HG02870 (cell line): ENCODE data around the gene CORO1C.
"Not testable (repeated sequence)": the region's sequence is repeated elsewhere in the genome, so short reads cannot be mapped to it uniquely, and the experiment has no call there.

Experiments used
- ATAC-seq: cut with Tn5 transposase; IDR thresholded peaks from one replicate; pipeline ENCODE4 v1.9.1; 2021; ENCODE audit warnings: mild to moderate bottlenecking, moderate library complexity; ENCODE audit not compliant: unreplicated experiment

The CORO1C gene

DNA sequence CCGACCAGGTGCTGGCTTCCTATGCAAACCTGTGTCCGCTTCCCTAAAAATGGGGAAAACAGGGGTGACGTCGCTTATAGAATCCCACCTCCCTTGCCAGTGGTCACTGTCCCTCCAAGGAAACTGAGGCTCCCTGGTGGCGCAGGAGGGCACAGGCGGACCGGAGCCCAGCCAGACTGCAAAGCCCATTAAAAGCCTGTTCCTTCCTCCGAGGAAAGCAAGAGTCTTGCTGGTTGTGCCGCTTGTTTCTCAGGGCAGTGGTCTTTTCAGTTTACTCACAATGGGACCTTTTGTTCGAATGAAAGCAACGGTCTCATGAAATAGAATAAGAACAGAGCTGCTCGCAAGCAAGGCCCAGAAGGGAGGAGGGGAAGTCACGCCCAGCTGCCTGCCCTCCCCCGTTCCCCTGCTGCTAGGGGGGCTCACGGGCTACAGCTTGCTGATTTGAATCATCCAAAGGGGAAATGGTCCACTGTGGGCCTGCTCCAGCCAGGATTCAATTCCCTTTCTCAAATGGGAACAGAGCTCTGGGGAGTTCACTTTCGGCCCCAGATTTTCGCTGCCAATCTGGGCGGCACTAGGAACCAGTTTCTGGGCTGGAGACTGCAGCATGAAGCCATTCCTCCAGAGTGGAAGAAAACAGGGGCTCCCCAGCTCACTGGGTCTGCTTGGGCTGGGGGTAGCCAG lies 93.0 kb downstream of the CORO1C start:
- ATAC-seq, result no peak

- ATAC-seq, result no peak
These were observed 93.9 kb downstream of the CORO1C start for GRCh38 chr12:108637222-108637971.

DNA sequence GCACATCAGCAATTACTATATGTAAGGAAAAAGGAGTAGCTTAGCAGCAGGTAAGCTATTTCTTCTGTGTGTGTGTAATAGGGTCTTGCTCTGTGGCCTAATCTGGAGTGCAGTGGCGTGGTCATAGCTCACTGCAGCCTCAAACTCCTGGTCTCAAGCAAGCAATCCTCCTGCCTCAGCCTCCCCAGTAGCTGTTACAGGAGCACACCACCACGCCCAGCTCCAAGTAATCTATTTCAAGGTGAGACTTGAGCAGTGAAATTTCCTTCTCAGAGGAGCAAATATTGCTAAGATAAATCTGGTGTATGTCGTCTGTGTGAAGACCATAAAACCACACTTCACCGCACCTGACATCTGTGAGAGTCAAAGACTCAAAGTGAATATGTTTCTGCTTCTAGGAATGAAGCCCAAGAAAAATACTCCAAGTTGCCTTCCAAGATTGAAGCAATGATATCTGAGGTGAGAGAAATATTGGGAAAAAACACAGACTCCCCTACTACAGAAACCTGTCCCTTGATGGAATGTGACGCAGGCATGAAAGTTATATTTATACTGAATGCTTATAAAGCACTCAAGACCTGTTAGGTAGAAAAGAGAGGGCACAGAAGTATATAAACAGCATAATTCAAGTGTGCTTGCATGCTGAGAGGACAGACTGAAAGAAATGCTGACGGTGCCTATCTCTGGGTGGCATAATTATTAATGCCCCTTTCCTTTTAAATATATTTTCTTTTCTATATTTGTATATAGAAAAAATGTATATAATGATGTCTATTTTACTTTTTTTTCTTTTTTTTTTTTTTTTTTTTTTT lies 95.1 kb downstream of the CORO1C start:
- no peak for ATAC-seq

GRCh38 chr12:108635201-108635996 lies 95.9 kb downstream of the CORO1C start:
- ATAC-seq, result peak; percentile 50

GRCh38 chr12:108634341-108634751 lies 97.0 kb downstream of the CORO1C start:
- ATAC-seq, result no peak

DNA sequence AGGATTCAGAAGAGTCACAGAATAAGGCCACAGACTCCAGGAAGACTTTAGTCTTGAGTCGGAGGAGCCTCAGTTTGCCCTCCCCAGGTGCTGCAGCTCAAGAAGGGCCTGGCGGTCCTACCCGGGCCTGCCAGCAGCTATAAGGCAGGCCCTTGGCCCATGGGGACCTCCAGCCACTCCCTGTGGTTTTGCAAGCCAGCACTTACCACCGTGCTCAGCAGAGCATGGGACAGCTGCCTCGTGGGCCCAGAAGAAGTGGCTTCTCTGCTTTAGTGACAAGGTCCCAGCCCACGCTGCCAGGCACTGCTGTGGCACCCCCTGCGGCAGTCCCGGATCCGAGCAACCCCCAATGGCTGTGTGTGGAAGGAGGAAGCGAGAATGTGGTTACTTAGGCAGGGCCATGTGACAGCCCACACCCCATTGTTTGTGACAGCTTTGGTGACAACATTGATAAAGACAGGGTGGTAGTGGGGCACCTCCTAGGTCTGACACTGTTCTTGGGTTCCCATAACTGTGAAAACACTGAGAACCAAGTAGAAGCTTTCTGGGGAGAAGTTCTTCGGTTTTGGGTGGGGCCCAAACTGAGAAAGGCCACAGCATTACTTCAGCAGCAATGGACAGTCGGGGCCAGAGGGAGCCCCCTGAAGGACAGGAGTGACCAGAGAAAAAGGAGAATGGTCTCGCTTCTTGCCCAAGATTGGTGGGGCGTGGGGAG lies 97.6 kb downstream of the CORO1C start, which contains the start of gene SELPLG:
Gene SELPLG, minus strand, starts transcription at position 361 of the 715 bp plus-strand sequence. CDS start 9,587 bp downstream, outside the sequence.
- ATAC-seq, result peak; percentile 44

DNA sequence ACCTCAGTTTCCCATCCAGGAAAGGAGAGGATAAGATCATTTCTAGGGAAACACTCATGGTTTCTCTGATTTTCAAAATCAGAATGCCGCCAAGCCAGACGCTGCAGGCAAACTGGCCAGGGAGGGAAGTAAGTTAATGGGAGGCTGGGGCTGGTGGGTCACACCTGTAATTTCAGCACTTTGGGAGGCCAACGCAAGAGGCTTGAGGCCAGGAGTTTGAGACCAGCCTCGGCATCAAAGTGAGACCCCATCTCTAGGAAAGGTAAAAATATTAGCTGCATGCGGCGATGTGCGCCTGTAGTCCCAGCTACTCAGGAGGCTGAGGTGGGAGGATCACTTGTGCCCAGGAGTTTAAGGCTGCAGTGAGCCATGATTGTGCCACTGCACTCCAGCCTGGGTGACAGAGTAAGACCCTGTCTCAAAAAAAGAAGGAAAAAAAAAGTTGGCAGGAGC lies 98.2 kb downstream of the CORO1C start:
- no peak for ATAC-seq

- ATAC-seq, result not testable (repeated sequence)
These were observed 100.1 kb downstream of the CORO1C start for GRCh38 chr12:108631261-108631660.

GRCh38 chr12:108630481-108631207 lies 100.7 kb downstream of the CORO1C start:
- no peak for ATAC-seq

- no peak for ATAC-seq
These were observed 101.4 kb downstream of the CORO1C start for GRCh38 chr12:108629824-108630476.

- ATAC-seq, result no peak
These were observed 102.2 kb downstream of the CORO1C start for GRCh38 chr12:108629151-108629550.

GRCh38 chr12:108627134-108627920 lies 104.0 kb downstream of the CORO1C start:
- no peak for ATAC-seq

DNA sequence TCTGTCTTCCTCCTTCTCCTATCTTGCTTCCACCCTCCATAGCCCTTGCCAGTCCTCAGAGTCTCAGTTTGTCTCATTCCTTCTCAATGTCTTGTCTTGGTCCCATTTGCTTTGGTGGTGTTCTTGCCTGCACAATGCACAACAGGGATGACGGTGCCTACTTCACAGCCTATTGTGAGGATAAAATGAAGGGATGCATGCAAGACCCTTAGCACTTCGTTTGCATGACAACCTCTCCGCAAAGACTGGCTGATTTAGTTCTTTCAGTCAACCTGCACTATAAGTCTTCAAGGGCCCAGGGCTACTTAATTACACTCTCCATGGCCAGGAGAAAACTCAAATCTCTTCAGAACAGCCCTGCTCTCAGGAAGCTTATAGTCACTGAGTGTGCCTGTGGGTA lies 106.1 kb downstream of the CORO1C start:
- no peak for ATAC-seq

- no peak for ATAC-seq
These were observed 107.7 kb downstream of the CORO1C start for GRCh38 chr12:108623577-108623976.

- no peak for ATAC-seq
These were observed 108.3 kb downstream of the CORO1C start for GRCh38 chr12:108622921-108623514.

- no peak for ATAC-seq
These were observed 108.9 kb downstream of the CORO1C start for GRCh38 chr12:108622421-108622820.

GRCh38 chr12:108621161-108621560 lies 110.2 kb downstream of the CORO1C start:
- no peak for ATAC-seq
